H1 (cell line): ENCODE results near the gene GLRB. TPM values are rescaled to one million over a fixed set of nuclear protein-coding genes. Genes with fewer than 3 reads are reported as not detected.

Source experiments
- SUZ12 ChIP-seq: fragments of 200-600 bp; sonication (generic); IDR thresholded peaks from 2 replicates; pipeline ENCODE4 v1.6.1; 2012; ENCODE audit warnings: mild to moderate bottlenecking, inconsistent platforms, low read length, moderate library complexity, mixed read lengths
- polyA plus RNA-seq, 7 experiments: library from polyadenylated mRNA; depleted of rRNA in 3 of 7; stranded (reverse) in 5 of 7; unstranded in 2 of 7; fragments of >200 nt in 5 of 7; fragments of 200-250 nt in 2 of 7; gene quantifications; 1 replicate in 5 of 7; 2 replicates in 1 of 7; 4 replicates in 1 of 7; pipeline versions ENCODE4 v1.2.1 to v1.2.3, GENCODE V29; 2011 to 2013; ENCODE audit warnings: missing spikeins in 2 of 7, mixed read lengths in 2 of 7
- total RNA-seq: library from RNA; stranded (reverse); fragmentation: NEBNext Ultra II Directional; extraction: Animal tissue kit (Norgen Biotek cat#: 25700); gene quantifications from 2 replicates; pipeline ENCODE4 v1.2.1, GENCODE V29; 2021
- TF ChIP-seq, protein P1 (sequence below): IDR thresholded peaks from 2 replicates; pipeline ENCODE4 v1.6.1; 2011; ENCODE audit warnings: low read length, improper control_type of control experiment
- TF ChIP-seq, protein P2 (sequence below): IDR thresholded peaks from 2 replicates; pipeline ENCODE4 v1.6.1; 2011; ENCODE audit warnings: low read depth, mild to moderate bottlenecking, low read length; ENCODE audit not compliant: insufficient read depth

Gene GLRB
- total and polyA plus RNA-seq, 2 of the 8 experiments (the other 6 are each of a cell fraction or from before 2014, with no cell fraction given), result 0.33 to 1.1 TPM

DNA sequence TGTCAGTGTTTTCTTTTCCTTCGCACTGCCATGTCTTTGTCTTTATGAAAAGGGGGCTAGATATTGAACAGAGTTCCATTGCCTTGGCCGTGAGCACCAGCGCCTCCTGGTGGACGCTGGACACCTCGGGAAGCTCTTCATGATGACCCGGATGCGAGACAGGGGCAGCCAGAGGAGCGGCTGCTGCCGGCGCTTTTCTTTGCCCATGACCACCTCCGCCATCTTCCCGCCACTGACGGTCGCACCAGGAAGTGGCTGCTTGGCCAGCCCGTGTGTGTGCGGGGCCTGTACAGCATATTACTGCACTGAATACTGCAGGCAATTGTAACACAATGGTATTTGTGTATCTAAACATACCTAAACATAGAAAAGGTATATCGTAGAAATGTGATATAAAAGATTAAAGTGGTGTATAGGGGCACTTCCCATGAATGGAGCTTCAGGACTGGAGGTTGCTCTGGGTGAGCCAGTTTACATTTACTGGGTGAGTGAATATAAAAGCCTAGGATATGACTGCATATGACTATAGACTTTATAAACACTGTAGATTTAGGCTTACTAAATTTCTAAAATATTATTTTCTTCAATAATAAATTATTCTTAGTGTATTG lies 128.8 kb downstream of the GLRB start (continued):
- TF ChIP-seq, protein P1, sequence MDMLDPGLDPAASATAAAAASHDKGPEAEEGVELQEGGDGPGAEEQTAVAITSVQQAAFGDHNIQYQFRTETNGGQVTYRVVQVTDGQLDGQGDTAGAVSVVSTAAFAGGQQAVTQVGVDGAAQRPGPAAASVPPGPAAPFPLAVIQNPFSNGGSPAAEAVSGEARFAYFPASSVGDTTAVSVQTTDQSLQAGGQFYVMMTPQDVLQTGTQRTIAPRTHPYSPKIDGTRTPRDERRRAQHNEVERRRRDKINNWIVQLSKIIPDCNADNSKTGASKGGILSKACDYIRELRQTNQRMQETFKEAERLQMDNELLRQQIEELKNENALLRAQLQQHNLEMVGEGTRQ, result no peak
- TF ChIP-seq, protein P2, sequence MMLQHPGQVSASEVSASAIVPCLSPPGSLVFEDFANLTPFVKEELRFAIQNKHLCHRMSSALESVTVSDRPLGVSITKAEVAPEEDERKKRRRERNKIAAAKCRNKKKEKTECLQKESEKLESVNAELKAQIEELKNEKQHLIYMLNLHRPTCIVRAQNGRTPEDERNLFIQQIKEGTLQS, result no peak
- TF ChIP-seq SUZ12, result no peak
